GM12801 (cell line): ENCODE data around the gene PRR36.

ENCODE experiments used
- CTCF ChIP-seq: IDR thresholded peaks from one replicate; pipeline ENCODE4 v1.5.1; 2011; ENCODE audit warnings: control low read depth; ENCODE audit not compliant: insufficient read length; ENCODE audit errors: extremely low read depth

Gene PRR36

GRCh38 chr19:7822910-7823515 is 51.2 kb downstream of the PRR36 start:
- no peak for TF ChIP-seq CTCF

- TF ChIP-seq CTCF, result no peak
Measured at GRCh38 chr19:7820588-7820987, 53.6 kb downstream of the PRR36 start.

- no peak for TF ChIP-seq CTCF
Measured at GRCh38 chr19:7819337-7819736, 54.9 kb downstream of the PRR36 start.

- TF ChIP-seq CTCF, result no peak
Measured at GRCh38 chr19:7818806-7819205, 55.4 kb downstream of the PRR36 start.
